ENCODE measurements around the gene RFX4.

- TF ChIP-seq, protein P1, sequence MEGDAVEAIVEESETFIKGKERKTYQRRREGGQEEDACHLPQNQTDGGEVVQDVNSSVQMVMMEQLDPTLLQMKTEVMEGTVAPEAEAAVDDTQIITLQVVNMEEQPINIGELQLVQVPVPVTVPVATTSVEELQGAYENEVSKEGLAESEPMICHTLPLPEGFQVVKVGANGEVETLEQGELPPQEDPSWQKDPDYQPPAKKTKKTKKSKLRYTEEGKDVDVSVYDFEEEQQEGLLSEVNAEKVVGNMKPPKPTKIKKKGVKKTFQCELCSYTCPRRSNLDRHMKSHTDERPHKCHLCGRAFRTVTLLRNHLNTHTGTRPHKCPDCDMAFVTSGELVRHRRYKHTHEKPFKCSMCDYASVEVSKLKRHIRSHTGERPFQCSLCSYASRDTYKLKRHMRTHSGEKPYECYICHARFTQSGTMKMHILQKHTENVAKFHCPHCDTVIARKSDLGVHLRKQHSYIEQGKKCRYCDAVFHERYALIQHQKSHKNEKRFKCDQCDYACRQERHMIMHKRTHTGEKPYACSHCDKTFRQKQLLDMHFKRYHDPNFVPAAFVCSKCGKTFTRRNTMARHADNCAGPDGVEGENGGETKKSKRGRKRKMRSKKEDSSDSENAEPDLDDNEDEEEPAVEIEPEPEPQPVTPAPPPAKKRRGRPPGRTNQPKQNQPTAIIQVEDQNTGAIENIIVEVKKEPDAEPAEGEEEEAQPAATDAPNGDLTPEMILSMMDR (conservative IDR thresholded peaks at IDR 0.05; ENCODE audit: low read depth, low read length), result no peak
- TF ChIP-seq EZH2 (IDR thresholded peaks at IDR 0.05; ENCODE audit: borderline replicate concordance, low read depth, low read length, poor library complexity, severe bottlenecking), result no peak
Observed at GRCh38 chr12:106760184-106760531, 177.4 kb downstream of the RFX4 start.

Measured in A673 (cell line).